C1 segment of cervical spinal cord (tissue), 14 donors: Measurements from ENCODE around the gene GNAT1.
A peak's percentile ranks its signal among the peaks of the same experiment; 100 is the strongest.

Experiments
- DNase-seq, 14 donors: peaks; one replicate each; lab custom pipeline; 2025; lab: John Stamatoyannopoulos, UW

Gene GNAT1

DNA sequence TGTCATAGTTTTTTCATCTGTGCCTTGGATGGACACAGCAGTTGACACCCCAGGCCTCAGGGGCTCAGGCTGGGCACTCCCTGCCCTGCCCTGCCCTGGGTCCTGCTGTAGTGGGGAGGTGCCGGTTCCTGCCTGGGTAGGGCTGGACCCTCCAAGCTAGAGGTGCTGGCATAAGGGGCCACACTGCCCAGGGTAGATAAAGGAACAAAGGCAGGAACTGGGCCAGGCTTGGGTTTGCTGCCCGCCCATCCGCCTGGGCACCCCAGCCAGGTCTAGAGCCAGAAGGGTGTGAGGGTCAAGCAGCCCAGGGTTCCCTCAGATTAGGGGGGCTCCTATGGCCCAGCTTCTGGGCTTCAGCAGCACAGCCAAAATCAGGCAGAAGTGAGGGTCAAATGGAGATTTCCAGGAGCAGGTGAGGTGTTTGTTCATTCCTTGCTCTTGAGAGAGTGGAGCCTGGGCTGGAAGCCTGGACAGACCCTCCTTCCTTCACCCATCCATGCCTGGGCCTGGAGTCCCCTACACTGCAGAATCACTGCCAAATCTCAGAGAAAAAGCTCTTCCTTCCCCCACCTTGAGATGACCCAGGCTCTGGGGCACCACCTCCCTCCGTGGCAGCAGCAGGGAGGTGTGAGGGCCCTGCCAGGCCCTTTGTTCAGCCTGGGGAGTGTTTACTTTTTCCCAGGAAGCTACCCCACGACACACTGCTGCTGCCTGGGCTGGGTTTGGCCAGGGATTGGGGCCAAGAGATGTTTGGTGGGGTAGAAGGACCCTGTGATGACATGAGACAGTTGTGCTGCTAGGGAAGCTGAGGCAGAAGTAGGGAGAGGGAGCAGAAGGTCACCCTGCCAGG lies 29.2 kb upstream of the GNAT1 start:
- DNase-seq: no peak

DNA sequence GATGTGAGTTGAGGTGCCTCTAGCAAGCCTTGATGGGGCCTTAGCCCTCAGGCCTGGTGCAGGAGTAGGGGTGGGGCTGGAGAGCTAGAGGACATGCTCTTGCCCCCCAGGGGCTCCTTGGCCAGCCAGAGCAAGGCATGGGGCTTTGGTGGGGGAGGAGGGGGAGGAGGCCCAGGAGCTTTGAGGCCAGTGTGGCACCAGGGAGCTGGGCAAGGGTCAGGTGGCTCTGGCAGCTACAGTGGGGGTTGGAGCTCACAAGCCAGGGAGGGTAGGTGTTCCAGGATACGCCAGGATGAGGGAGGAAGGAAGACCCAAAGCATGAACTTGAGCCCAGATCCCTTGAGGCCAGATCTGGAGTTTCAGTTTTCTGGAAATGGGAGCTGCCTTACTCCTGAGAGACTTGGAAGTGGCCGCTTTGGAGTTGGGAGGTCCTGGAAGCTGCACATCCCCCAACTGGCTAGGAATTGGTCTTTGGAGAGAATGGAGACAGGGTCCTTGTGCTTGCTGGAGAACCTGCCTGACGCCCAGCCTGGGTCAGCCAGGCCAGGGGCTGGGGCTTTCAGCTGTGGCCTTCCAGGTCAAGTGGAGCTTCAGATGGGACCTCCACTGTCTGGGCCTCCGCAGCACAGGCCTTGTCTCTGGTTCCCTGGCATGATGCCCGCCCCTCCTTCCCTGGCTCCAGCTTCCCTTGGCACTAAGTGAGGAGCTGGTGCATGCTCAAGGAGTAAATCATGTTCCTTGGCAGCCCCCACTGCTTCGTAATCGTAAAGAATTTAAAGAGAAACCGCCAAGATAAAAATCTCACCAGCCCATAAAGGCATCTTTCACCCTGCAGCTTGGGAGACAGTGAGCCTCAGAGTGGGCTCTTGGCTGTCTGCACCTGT lies 27.6 kb upstream of the GNAT1 start:
- peak in 9 of 14 donors; percentile 2 to 49 (median 18) for DNase-seq

DNA sequence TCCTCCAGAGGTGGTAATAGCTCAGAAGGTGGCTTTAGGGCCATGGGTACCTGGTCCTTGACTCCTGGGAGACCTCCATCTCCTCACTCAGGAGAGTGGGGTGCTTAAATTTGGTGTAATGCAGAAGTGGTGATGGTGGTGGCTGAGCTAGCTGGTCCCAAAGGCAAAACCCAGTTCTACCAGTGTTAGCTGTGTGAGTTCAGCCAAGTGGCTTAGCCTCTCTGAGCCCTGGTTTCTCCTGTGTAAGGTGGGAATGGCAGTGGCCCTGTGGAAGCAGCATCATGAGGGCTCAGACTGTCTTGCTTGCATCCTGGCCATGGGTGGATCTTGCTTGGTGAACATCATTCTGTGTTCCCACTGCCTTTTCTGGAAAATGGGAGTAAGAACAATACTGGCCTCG lies 26.9 kb upstream of the GNAT1 start:
- no peak for DNase-seq

- DNase-seq: peak in 10 of 14 donors; percentile 11 to 70 (median 46)
These were observed 26.2 kb upstream of the GNAT1 start for GRCh38 chr3:50164984-50165909.

- peak in 3 of 14 donors; percentile 35 to 50 (median 41) for DNase-seq
These were observed 25.4 kb upstream of the GNAT1 start for GRCh38 chr3:50165910-50166538.

GRCh38 chr3:50166620-50167019 lies 24.8 kb upstream of the GNAT1 start:
- no peak for DNase-seq

DNA sequence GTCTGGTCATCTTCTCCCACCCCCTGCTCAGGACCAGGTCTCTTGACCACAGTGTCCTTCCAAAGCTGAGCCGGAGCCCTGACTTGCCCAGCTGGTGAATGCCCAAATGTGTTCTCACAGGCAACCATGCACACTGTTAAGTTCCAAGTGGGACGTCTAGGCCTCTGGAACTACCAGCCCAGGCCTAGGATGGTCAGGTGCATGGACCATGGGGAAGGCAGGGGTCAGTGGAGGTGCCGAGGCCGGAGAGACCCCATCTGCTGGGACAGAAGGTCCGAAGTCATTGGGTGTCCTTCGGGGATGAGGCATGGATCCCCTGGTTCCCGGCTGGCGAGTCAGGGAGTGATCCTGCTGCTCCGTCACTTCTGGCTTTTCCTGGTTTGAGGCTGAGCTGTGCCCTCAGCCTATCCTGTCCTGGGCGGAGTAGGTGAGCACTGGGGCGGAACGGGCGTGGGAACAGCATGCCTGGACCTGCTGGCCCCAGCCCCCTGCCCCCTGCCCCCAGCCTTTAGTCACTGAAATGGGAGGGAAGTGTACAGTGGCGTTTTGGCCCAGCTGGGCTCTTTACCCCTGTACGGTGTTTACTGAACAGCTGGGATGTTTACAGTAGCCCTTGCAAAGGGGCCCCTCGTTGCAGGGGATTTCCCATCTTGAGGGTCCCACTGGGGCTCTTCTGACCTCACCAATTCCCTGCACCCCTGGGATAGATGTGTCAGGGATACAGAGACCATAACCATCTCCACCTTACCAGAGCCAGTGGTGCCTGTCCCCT lies 24.2 kb upstream of the GNAT1 start:
- DNase-seq: no peak

DNA sequence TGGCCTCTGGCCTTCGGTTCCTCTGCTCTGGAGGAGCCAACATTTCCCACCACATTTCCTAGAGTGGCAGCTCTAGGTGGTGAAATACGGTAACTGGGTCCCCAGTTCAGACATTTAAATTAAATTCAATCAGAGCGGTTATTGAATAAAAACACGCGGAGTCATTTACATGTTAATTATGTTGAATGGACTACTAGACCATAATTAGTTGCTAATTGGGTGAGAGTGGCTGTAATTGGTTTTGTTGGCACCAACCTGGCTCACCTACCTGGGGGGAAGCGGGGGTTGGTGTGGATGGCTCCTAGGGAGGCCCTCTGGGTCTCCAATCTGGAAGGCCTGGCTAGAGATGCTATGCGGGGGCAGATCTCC lies 23.6 kb upstream of the GNAT1 start:
- no peak for DNase-seq

DNA sequence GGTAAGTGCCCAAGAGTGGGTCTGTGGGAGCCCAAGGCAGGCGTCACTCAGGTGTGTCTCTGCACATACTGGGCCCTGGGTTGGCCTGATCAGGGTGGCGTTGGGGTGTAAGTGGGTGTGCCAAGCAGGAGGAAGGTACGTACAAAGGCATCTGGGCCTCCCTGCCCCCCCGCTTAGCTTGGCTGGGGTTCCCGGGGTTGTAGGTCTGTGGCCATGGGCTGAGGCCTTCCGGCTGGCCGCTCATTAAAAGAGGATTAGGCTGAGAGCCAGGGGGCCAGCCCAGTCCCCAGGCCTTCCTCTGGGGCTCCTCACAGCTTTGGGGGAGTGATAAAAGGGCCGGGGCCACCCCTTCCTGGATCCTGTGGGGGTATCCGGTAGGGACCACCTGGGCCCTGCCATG lies 23.0 kb upstream of the GNAT1 start:
- no peak for DNase-seq

- DNase-seq: no peak
These were observed 22.6 kb upstream of the GNAT1 start for GRCh38 chr3:50168791-50169190.

DNA sequence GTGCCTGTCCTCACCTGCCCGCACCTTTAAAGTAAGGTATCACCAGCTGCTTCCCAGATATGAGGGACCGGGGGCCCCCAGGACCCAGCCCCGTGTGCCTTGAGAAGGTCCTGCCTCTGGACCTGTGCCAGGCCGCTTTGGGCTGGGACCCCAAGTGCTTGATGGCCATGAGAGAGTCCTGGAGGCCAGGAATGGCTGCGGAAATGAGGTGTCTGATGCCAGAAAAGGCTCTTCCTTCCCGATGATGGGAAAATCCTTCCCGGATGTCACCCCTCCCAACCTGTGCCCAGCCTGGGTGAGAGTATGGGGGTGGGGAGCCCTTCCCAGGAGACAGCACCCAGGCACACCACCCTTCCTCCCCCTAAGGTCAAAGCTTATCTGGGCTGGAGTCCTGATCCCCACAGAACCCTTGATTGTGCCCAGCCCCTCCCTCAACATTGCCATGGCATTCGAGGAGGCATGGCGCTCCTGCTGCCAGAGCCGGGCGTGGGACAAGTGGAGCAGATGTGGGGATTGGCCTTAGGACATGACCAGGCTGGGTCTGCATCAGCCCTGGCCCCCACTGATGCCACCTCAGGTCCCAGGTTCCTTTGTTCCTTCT lies 22.1 kb upstream of the GNAT1 start:
- DNase-seq: no peak

DNA sequence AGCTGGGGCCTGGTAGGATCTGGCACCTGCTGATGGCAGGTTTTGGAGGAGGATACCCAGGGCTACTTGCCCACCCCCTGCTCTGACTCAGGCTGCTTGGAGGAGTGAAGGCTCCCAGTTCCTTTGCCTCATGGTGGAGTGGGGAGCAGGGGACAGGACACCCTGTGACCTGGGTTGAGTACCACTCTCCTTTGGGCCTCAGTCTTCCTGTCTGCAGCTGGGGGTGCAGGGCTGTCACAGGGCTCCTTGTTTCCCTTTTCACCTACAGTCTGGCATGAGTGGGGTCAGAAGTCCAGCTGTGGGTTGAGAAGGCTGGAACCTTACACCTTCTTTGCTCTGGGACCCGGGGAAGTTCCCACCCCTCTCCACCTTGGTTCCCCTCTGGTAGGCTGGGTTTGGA lies 21.6 kb upstream of the GNAT1 start:
- DNase-seq: no peak

DNA sequence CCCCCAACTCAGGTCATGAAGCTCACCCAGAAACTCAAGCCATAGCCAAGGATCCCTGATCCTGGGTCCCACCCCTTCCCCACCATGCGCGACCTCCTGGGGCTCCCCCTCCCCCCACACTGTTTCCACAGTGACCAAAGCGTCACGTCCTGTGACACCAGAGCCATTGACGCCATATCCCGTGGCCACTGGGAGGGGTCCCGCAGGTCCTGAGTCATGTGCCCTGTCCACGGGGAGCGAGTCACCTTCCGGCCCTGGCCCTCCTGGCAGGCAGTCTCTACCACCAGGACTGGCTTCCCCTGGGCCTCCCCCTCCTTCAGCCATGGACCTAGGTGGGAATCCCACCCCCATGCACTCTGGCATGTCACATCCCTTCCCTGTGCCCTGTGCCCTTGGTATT lies 20.7 kb upstream of the GNAT1 start:
- DNase-seq: no peak

- no peak for DNase-seq
These were observed 19.7 kb upstream of the GNAT1 start for GRCh38 chr3:50171540-50172301.

DNA sequence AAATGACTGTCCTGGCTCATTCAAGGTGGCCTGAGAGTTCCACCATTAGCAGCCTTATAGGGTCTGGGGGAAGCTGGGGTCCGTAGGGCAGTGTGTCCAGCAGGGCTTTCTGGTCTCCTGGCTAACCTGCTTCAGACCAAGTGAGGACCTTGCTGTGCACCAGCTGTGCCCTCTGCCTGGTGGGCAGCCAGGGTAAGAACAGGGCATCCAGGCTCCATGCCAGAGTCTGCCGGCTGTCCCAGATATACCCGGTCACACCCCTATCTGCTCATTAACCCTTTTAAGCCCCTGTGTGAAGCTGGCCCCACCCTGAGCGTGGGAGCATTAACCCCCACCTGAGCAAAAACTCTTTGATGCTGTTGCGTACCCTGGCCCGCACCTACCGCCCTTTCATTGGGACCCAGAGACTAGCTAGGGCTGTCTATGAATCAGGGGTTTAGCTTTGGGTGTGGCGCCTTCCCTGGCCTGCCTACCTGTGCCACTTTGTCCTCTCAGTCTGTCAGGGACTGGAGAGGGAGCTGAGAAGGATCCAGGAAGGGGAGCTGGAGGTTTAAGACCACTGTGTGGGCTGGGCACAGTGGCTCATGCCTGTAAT lies 18.7 kb upstream of the GNAT1 start:
- no peak for DNase-seq

- DNase-seq: no peak
These were observed 17.5 kb upstream of the GNAT1 start for GRCh38 chr3:50173685-50174516.

DNA sequence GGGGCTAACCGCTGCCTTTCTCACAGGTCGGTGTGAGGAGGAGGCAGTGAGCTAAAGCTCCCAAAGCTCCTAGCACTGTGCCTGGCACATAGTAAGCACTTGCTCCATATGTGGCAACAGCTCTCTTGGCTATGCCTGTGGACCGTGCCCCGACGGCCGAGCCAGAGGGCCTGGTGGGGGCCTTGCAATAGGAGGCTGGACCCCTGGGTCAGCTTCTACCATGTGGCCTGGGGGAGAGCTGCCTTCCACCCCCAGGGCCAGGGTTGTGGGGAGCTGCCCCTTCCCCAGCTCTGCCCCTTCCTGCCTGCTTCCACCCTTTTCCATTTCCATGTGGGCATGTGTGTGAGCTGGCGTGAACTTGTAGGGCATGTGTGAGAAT lies 16.9 kb upstream of the GNAT1 start:
- DNase-seq: no peak

DNA sequence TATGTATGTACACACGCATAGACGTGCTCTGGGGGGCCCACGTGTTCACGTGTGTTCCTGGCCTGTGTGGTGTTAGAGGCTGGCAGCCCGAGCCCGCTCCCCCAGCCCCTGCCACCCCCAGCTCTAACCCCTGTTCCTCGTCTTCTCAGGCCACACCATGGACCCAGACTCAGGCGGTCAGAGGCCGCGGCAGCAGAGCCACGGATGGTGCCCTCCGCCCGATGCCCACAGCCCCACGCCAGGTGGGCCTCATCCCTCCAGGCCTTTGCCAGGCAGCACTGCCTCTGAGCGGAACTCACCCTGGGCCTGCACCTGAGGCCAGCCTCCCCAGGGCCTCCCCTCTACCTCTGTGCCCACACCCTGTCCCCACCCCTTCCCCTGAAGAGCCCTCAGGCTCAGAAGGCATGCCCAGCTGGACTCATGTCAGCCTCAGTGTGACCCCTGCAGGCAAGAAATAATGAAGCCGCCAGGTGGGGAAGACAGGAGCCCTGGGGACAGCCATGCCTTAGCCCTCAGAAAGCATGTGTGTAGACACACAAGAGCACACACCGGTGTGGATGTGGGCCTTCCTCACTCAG lies 16.4 kb upstream of the GNAT1 start:
- DNase-seq: no peak
